H9 (cell line): ENCODE measurements around the gene NOL9. TPM values are rescaled to one million over a fixed set of nuclear protein-coding genes. Genes with fewer than 3 reads are reported as not detected.

Experiments used
- DNase-seq: peaks from one replicate; pipeline ENCODE4 v3.0.0-alpha.2; 2017
- H2AFZ ChIP-seq: one replicate; pipeline ENCODE4 v1.6.1; 2013; ENCODE audit warnings: mild to moderate bottlenecking, low read length, control low read depth, moderate library complexity
- H2AK5ac ChIP-seq: 2 replicates; pipeline ENCODE4 v1.6.1; 2013; ENCODE audit warnings: low read length, control low read depth, mixed read lengths; ENCODE audit not compliant: insufficient read length
- H2BK120ac ChIP-seq: one replicate; pipeline ENCODE4 v1.6.1; 2013; ENCODE audit warnings: low read depth, mild to moderate bottlenecking, low read length, control low read depth, inconsistent platforms; ENCODE audit not compliant: poor library complexity, severe bottlenecking
- H2BK12ac ChIP-seq: 2 replicates; pipeline ENCODE4 v1.6.1; 2013; ENCODE audit warnings: low read length, control low read depth, mixed read lengths, low read depth; ENCODE audit not compliant: insufficient read length
- H2BK15ac ChIP-seq: 2 replicates; pipeline ENCODE4 v1.6.1; 2013; ENCODE audit warnings: low read depth, low read length, control low read depth
- H2BK20ac ChIP-seq: one replicate; pipeline ENCODE4 v1.6.1; 2013; ENCODE audit warnings: low read depth, mild to moderate bottlenecking, low read length, control low read depth, inconsistent platforms; ENCODE audit not compliant: poor library complexity, severe bottlenecking
- H2BK5ac ChIP-seq: 2 replicates; pipeline ENCODE4 v1.6.1; 2013; ENCODE audit warnings: low read length, control low read depth, mixed read lengths; ENCODE audit not compliant: insufficient read length
- H3K14ac ChIP-seq: 2 replicates; pipeline ENCODE4 v1.6.1; 2013; ENCODE audit warnings: low read length, control low read depth; ENCODE audit not compliant: insufficient read depth
- H3K18ac ChIP-seq: 2 replicates; pipeline ENCODE4 v1.6.1; 2013; ENCODE audit warnings: low read depth, mild to moderate bottlenecking, mixed read lengths, low read length, control low read depth; ENCODE audit not compliant: insufficient read length
- H3K23ac ChIP-seq: 2 replicates; pipeline ENCODE4 v1.6.1; 2013; ENCODE audit warnings: low read length, control low read depth, mixed read lengths, low read depth; ENCODE audit not compliant: insufficient read length
- H3K23me2 ChIP-seq: 2 replicates; pipeline ENCODE4 v1.6.1; 2013; ENCODE audit warnings: low read depth, mild to moderate bottlenecking, mixed read lengths, low read length, control low read depth; ENCODE audit not compliant: insufficient read length, poor library complexity, severe bottlenecking
- H3K27ac ChIP-seq: 2 replicates; pipeline ENCODE4 v1.5.1; 2013; ENCODE audit warnings: low read length, control low read depth, mixed read lengths, low read depth; ENCODE audit not compliant: insufficient read length
- H3K27me3 ChIP-seq: 2 replicates; pipeline ENCODE4 v1.6.1; 2013; ENCODE audit warnings: low read length, control low read depth, inconsistent platforms; ENCODE audit not compliant: insufficient read depth
- H3K4ac ChIP-seq: 2 replicates; pipeline ENCODE4 v1.6.1; 2013; ENCODE audit warnings: low read depth, mild to moderate bottlenecking, control low read depth, inconsistent platforms, low read length, moderate library complexity
- H3K4me1 ChIP-seq: 2 replicates; pipeline ENCODE4 v1.6.1; 2013; ENCODE audit warnings: low read length, control low read depth, inconsistent platforms; ENCODE audit not compliant: insufficient read depth
- H3K4me2 ChIP-seq: 2 replicates; pipeline ENCODE4 v1.6.1; 2013; ENCODE audit warnings: low read length, control low read depth, mixed read lengths; ENCODE audit not compliant: insufficient read length, insufficient read depth
- H3K56ac ChIP-seq: 2 replicates; pipeline ENCODE4 v1.6.1; 2013; ENCODE audit warnings: low read depth, mild to moderate bottlenecking, mixed read lengths, low read length, control low read depth; ENCODE audit not compliant: insufficient read length
- H3K79me1 ChIP-seq: 2 replicates; pipeline ENCODE4 v1.6.1; 2013; ENCODE audit warnings: low read depth, mild to moderate bottlenecking, moderate library complexity, low read length, control low read depth, inconsistent platforms; ENCODE audit not compliant: insufficient read depth, poor library complexity, severe bottlenecking
- H3K79me2 ChIP-seq: 2 replicates; pipeline ENCODE4 v1.6.1; 2013; ENCODE audit warnings: low read length, control low read depth, inconsistent platforms; ENCODE audit not compliant: insufficient read depth
- H3K9ac ChIP-seq: 2 replicates; pipeline ENCODE4 v1.6.1; 2013; ENCODE audit warnings: low read length, control low read depth, mixed read lengths; ENCODE audit not compliant: insufficient read length; ENCODE audit errors: extremely low read depth
- H3K9me3 ChIP-seq: one replicate; pipeline ENCODE4 v1.6.1; 2013; ENCODE audit warnings: low read depth, low read length, inconsistent platforms; ENCODE audit not compliant: control insufficient read depth
- H3T11ph ChIP-seq: one replicate; pipeline ENCODE4 v1.6.1; 2013; ENCODE audit warnings: mild to moderate bottlenecking, low read length, control low read depth, inconsistent platforms
- H4K20me1 ChIP-seq: one replicate; pipeline ENCODE4 v1.6.1; 2013; ENCODE audit not compliant: control insufficient read depth, insufficient read length, insufficient read depth
- H4K5ac ChIP-seq: 2 replicates; pipeline ENCODE4 v1.6.1; 2013; ENCODE audit warnings: low read depth, mild to moderate bottlenecking, mixed read lengths, low read length, control low read depth; ENCODE audit not compliant: insufficient read length
- H4K8ac ChIP-seq: replicated peaks from 2 replicates; pipeline ENCODE4 v1.6.1; 2013; ENCODE audit warnings: low read length, control low read depth, mixed read lengths, low read depth; ENCODE audit not compliant: insufficient read length
- H4K91ac ChIP-seq: 2 replicates; pipeline ENCODE4 v1.6.1; 2013; ENCODE audit warnings: low read depth, mild to moderate bottlenecking, moderate library complexity, mixed read lengths, low read length, control low read depth; ENCODE audit not compliant: insufficient read length
- H3K27ac Mint-ChIP-seq, 3 experiments: 2 replicates in 2 of 3; 3 replicates in 1 of 3; pipeline ENCODE4 v1.8.0; 2020 to 2021; ENCODE audit warnings: mixed read lengths in 3 of 3, mild to moderate bottlenecking in 1 of 3, moderate library complexity in 1 of 3
- H3K27me3 Mint-ChIP-seq: 2 replicates; pipeline ENCODE4 v1.8.0; 2021; ENCODE audit warnings: low read depth, mild to moderate bottlenecking, moderate library complexity, mixed read lengths
- H3K36me3 Mint-ChIP-seq, 3 experiments: 2 replicates in 2 of 3; 3 replicates in 1 of 3; pipeline ENCODE4 v1.8.0; 2020 to 2021; ENCODE audit warnings: low read depth in 3 of 3, mixed read lengths in 3 of 3; ENCODE audit not compliant: insufficient read depth in 1 of 3
- H3K4me1 Mint-ChIP-seq, 2 experiments: 2 replicates each; pipeline ENCODE4 v1.8.0; 2020; ENCODE audit warnings: mixed read lengths in 2 of 2
- H3K4me3 Mint-ChIP-seq, 2 experiments: 2 replicates in 1 of 2; 3 replicates in 1 of 2; pipeline ENCODE4 v1.8.0; 2020 to 2021; ENCODE audit warnings: mild to moderate bottlenecking in 2 of 2, mixed read lengths in 2 of 2, moderate library complexity in 1 of 2
- H3K9me3 Mint-ChIP-seq, 2 experiments: 2 replicates in 1 of 2; 3 replicates in 1 of 2; pipeline ENCODE4 v1.8.0; 2020; ENCODE audit warnings: mild to moderate bottlenecking in 2 of 2, mixed read lengths in 2 of 2, moderate library complexity in 1 of 2
- WGBS: extraction: QIAGEN DNeasy Blood & Tissue Kit; methylation state at CpG from one replicate; pipeline ENCODE4 v1.1.7; 2013; ENCODE audit warnings: missing lambda C conversion rate, low lambda C conversion rate, mixed read lengths; ENCODE audit not compliant: insufficient read length; ENCODE audit errors: extremely low coverage; 5-methylcytosine and 5-hydroxymethylcytosine counted together
- total RNA-seq: library from RNA; stranded (reverse); gene quantifications from 2 replicates; pipeline ENCODE4 v1.2.1, GENCODE V29; 2021
- TF ChIP-seq, protein P1 (sequence below): fragments of 200-600 bp; sonication (generic); conservative IDR thresholded peaks from 3 replicates; pipeline ENCODE4 v1.8.0; 2021; ENCODE audit warnings: antibody characterized with exemption, mild to moderate bottlenecking

NOL9 gene
- total RNA-seq, 1 experiment from 2014 or later = 50.4 TPM

DNA sequence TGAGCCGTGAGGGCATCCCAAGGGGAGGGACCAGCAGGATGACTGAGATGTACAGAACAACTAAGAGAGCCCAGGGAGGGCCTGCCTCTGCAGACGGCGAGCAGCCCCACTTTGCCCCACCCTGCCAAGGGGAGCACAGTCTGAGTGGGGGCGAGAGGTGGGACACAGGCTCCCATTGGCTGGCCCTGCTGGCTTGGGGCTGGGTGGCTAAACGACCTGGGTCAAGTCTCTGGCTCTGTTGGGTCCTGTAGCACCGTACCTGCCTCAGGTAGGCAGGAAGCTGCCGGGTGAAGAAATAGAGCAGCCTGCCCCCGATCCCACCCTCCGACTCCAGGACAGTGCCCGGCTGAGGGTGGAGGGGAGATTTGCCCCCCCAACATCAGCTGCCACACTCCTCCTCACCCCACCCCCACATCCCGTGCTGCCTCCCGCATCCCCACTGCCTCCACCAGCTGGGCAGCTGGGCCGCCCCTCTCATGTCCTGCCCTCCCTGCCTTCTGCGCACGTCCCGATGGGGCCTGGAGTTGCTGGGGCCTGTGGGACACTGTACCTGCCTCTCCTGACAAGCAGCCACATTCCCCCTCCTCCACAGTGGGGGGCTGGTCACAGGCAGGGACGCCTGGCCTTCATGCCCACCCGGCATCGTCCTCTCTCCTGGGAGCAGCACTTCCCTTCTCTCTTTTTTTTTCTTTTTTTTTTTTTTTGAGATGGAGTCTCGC is 50.3 kb downstream of the NOL9 start:
- Histone ChIP-seq H2BK120ac (no peak overlapping the region), H2AK5ac (no peak overlapping the region), H4K5ac (no peak overlapping the region), H4K20me1 (no peaks in the 10 kb centered on the region), H3K14ac (no peak overlapping the region), H3K18ac (no peak overlapping the region), H3K27ac (no peak overlapping the region), H3K79me2 (no peaks in the 10 kb centered on the region), H3K4me2 (no peak overlapping the region), H3K56ac (no peak overlapping the region), H4K91ac (no peak overlapping the region), H3K4ac (no peak overlapping the region), H3K79me1 (no peaks in the 10 kb centered on the region), H3K23ac (no peak overlapping the region), H2BK15ac (no peak overlapping the region), H3K4me1 (no peaks in the 10 kb centered on the region), H3K27me3 (no peaks in the 10 kb centered on the region), H2AFZ (no peak overlapping the region), H2BK12ac (no peak overlapping the region), H3K9ac (no peak overlapping the region), H3K9me3 (no peaks in the 10 kb centered on the region), H2BK5ac (no peak overlapping the region), H3K23me2 (no peaks in the 10 kb centered on the region), H4K8ac (no peak overlapping the region), H2BK20ac (no peak overlapping the region), H3T11ph (no peak overlapping the region)
- Mint-ChIP-seq H3K9me3 (no peaks in the 10 kb centered on the region), H3K27ac (0 out of 7 replicates have a peak overlapping the region, but pooled peaks of 1 of the 3 experiments have one; percentile 40), H3K4me3 (no peak overlapping the region), H3K27me3 (peaks cover 18% of the 10 kb centered on the region), H3K4me1 (peaks cover 3% of the 10 kb centered on the region in 2 experiments), H3K36me3 (no peaks in the 10 kb centered on the region; a peak in 1 of 7 replicates)
- WGBS = no CpG with 5 or more reads among the region's 20 CpGs
- TF ChIP-seq, protein P1, sequence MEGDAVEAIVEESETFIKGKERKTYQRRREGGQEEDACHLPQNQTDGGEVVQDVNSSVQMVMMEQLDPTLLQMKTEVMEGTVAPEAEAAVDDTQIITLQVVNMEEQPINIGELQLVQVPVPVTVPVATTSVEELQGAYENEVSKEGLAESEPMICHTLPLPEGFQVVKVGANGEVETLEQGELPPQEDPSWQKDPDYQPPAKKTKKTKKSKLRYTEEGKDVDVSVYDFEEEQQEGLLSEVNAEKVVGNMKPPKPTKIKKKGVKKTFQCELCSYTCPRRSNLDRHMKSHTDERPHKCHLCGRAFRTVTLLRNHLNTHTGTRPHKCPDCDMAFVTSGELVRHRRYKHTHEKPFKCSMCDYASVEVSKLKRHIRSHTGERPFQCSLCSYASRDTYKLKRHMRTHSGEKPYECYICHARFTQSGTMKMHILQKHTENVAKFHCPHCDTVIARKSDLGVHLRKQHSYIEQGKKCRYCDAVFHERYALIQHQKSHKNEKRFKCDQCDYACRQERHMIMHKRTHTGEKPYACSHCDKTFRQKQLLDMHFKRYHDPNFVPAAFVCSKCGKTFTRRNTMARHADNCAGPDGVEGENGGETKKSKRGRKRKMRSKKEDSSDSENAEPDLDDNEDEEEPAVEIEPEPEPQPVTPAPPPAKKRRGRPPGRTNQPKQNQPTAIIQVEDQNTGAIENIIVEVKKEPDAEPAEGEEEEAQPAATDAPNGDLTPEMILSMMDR = no peak
- DNase-seq = no peak
